ENCODE results near the gene SASH1.

DNA sequence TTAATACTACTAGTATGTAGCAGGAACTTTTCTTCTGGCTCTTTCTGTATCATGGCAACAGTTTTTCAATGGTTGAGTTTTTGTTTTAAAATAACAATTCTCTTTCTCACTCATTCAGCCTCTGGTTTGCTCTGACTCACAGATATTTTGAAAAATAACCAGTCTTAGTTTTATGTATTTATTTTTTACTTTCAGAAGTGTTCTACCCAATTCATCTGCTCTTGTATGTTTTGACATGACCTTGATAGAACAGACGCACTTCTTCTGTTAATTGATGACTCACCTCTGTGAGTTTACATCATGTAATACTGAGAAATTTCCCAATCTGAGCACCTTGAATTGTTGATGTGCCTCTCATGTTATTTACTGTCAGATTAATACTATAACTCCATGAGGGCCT, 178.9 kb downstream of the SASH1 start:
- no peak for TF ChIP-seq CTCF (IDR thresholded peaks at IDR 0.05)
- no peak for TF ChIP-seq EZH2 (IDR thresholded peaks at IDR 0.05)
